ENCODE measurements around the gene CD40.

CD40 gene

GRCh38 chr20:46172961-46173536, 54.9 kb downstream of the CD40 start:
- DNase-seq (ENCODE audit: low read depth in 3 of 3): no peak

- DNase-seq (ENCODE audit: low read depth in 3 of 3): no peak
These were observed 55.7 kb downstream of the CD40 start for GRCh38 chr20:46173652-46174468.

DNA sequence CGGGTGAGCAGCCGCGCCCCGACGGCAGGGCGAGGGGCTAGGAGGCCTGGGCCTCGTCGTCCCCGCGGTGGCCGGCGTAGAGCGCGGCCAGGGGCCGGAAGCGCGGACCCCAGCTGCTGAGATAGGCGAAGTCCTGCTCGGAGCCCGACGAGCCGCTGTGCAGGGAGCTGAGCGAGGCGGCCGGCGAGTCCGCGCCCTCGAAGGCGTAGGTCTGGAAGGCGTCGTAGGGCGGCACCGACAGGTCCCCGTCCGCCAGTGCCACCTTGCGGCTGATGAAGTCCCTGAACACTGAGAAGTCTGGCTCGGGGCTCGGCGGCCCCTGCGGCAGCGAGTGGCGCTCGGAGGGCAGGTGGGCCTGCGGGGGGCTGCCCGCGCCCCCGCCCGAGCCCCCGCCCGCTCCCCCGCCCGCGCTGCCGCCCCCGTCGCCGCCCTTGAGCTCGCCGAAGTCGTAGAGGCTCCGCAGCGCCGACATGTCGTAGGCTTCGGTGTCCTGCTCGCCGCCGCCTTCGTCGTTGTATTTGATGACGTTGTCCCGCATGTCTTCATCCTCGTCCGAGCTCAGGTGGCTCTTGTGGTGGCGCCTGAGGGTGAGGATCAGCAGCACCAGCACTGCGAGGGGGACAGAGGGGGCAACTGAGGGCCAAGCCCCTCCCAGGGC, 56.5 kb downstream of the CD40 start:
- peak; percentile 43 to 73 (median 46) for DNase-seq (ENCODE audit: low read depth in 3 of 3)

DNA sequence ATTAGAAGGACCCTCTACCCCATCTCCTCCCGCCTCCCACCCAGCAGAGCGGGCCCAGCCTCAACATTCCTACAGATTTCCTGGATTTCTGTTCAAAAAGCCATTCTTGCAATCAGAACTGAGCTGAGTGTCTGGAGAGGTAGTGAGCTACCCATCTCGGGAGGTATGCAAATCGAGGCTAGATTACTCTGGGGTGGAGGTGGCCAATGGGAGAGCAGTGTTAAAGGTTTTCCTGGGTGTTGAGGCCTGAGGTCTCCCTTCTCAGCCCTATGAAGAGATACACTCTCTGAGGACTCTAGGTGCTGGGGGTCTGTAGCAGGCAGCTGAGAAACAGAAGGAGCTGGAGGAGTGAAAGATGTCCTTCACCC, 57.0 kb downstream of the CD40 start:
- DNase-seq (ENCODE audit: low read depth in 3 of 3): no peak

DNA sequence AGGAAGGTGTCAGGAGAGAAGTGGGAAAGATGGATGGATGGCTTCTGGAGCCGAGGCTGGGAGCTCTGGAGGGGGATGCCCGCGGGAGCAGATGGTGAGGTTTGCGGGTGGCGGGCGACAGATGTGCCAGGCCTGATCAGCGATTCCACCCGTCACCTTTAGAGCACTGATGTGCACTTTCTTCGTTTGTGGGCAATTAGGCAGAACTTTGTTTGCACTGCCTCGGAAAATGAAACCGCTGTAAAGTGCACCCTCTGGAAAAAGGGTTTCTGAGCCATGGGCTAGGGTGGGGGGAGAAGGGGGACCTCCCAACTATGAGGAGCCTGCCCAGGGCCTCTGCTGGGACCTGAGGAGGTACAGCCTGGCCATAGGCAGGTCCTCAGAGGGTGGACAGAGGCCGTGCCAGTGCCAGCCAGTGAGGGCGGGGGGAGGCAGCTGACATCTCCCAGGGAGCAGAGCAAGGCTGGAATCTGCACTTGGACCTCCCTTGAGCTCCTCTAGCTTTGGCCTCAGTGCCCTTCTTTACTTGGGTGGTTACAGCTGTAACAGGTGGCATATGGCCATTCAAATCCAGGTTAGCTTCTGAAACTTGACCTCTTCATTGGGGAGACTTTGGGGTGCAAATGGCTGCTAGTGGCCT, 58.7 kb downstream of the CD40 start:
- DNase-seq (ENCODE audit: low read depth in 3 of 3): no peak

GRCh38 chr20:46177768-46178167, 59.7 kb downstream of the CD40 start:
- no peak for DNase-seq (ENCODE audit: low read depth in 3 of 3)

DNA sequence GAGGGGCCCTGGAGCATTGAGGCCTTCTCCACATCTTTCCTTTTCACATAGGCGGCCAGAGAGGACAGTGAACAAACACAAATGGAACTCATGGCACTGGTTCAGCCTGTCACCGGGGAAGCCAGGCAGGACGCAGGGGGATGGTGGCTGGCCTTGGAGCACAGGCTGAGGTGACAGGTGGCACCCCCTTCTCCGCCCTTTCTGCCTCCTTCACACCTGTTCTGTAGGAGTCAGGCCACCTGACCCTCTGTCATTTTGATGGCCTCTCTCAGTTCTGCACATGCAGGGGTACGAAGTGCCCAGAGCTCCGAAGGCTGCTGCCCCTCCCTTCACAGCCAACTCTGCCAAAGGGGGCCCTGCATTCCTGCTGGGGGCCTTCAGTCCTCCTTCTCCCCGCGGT, 60.8 kb downstream of the CD40 start:
- DNase-seq (ENCODE audit: low read depth in 3 of 3): no peak

Data from stimulated activated CD4-positive, alpha-beta T cell treated with anti-CD3 and anti-CD28 coated beads, TNF-alpha, amount 100 ng/mL, for 48 hours (primary cell).